Fibroblast of mammary gland (primary cell): ENCODE data around the gene SARNP.

ENCODE experiments used
- DNase-seq: peaks from one replicate; pipeline ENCODE4 v3.0.0-alpha.2; 2010; ENCODE audit warnings: low read depth
- H3K4me3 ChIP-seq: 2 replicates; pipeline ENCODE4 v1.5.1; 2011; ENCODE audit warnings: low read depth, mild to moderate bottlenecking, low read length, moderate library complexity; ENCODE audit not compliant: control insufficient read depth
- TF ChIP-seq, protein P1 (sequence below): conservative IDR thresholded peaks from 2 replicates; pipeline ENCODE4 v1.5.1; 2011; ENCODE audit warnings: low read depth, low read length, inconsistent platforms; ENCODE audit not compliant: control insufficient read depth, insufficient read depth

SARNP gene

DNA sequence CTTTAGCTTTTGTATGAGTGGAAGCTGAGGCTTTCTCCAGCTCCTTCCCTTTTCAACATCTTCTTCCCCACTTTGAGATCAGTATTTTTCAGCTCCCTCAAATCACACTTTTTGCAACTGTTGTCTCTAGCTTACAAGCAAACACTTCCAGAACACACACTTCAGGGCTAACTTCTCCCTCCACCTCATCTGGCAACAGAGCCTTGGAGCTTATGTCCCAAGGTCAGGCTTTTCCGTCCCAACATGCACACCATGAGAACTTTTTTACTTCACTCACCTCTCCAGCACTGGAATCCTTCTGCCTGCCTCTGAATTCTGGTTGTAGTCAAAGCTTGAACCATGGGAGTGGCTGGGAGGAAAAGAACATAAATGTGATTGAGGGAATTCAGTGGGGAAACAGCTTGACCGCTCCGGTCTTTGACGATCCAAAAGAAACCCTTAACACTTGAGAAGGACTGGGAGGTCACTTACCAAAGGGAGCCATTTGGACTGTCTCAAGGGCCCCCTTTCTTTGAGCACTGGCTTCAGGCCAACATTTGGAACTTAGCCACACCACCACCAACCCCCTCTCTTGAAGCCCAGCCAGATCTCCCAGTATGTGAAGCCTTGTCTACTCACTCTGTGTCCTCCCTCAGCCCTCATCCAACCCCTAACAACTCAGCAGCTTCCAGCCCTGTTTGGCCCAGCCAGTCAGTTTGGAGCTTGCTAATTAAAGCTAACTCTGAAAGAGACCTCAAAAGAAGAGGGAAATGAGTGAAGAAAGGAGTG is 105.6 kb downstream of the SARNP start:
- no peak for DNase-seq
- TF ChIP-seq, protein P1, sequence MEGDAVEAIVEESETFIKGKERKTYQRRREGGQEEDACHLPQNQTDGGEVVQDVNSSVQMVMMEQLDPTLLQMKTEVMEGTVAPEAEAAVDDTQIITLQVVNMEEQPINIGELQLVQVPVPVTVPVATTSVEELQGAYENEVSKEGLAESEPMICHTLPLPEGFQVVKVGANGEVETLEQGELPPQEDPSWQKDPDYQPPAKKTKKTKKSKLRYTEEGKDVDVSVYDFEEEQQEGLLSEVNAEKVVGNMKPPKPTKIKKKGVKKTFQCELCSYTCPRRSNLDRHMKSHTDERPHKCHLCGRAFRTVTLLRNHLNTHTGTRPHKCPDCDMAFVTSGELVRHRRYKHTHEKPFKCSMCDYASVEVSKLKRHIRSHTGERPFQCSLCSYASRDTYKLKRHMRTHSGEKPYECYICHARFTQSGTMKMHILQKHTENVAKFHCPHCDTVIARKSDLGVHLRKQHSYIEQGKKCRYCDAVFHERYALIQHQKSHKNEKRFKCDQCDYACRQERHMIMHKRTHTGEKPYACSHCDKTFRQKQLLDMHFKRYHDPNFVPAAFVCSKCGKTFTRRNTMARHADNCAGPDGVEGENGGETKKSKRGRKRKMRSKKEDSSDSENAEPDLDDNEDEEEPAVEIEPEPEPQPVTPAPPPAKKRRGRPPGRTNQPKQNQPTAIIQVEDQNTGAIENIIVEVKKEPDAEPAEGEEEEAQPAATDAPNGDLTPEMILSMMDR, result no peak
- H3K4me3 ChIP-seq, result no peak overlapping the region

DNA sequence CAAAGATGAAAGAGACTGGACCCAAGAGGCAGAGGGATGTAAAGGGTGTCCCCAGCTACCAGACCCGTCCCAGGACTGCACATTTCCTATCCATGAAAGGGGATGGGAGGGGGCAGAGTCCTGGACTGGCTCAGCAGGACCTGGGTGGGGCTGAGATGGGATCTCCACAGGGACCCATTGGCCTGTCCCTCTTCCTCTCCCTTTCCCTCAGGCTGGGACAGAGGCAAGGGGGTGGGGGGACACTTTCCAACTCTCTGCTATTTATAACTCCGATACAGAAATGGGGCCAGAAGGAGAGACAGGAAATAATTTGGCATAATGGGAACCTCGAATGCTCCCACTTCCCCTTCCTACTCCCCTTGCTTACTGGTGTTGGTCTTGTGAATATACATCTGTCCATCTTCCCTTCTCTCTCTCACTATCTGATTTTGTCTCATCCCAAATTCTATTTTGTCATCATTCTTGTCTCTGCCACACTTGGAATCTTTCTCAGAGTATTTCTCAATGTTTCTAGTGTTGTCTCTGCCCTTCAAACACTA is 108.8 kb downstream of the SARNP start:
- DNase-seq, result no peak
- TF ChIP-seq, protein P1, result no peak
- H3K4me3 ChIP-seq, result no peak overlapping the region

DNA sequence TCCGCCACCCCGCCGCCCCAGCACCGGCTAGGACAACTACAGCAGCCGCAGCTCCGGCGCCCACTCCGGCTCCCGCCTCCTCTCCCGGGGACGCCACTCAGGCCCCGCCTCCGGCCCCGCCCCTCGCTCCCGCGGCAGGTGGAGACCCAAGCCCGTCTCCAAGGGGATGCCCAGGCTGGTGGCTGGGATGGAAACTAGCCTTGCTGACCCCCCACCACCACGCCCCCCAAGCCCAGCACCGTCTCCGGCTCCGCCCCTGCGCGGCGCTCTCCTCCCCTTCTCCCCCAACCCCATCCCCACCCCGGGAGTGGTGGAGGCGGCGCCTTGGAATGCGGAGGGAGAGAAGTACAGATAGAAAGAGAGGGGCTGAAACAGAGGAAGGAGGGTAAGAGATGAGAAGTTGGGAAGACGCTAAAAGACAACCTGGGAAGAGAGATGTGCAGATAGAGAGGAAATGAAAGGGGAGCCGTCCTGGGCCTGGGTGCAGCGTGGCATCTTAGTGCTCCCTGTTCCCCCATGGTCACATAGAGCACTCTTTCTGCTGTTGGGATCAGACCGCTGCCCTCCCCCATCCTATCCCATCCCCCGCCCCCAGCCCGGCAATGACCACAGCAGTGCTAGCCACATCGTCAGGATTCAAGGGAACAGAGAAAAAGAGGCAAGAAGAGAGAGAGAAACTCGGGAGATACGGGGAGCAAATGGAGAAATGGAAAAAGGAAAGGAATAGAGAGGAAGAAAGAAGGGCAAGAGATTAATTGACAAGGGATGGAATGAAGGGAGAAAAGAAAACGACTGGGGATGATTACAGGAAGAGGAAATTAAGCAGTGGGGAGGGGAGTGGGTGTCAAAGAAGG is 109.5 kb downstream of the SARNP start, which contains the start of gene ITGA7:
TSS of gene ITGA7 (minus strand) at position 64 of the 854 bp plus-strand sequence. CDS start 222 bp downstream, outside the sequence.
- DNase-seq, result no peak
- peak within 1 kb of the TSS; percentile 59 for H3K4me3 ChIP-seq
- TF ChIP-seq, protein P1, result no peak
